IMR-90 (cell line): Measurements from ENCODE around the gene KCNC2. TPM values are rescaled to one million over a fixed set of nuclear protein-coding genes. Genes with fewer than 3 reads are reported as not detected.

Experiments
- ATAC-seq: fragments of 200-7000 bp; cut with Tn5 transposase; 2 replicates; pipeline ENCODE4 v1.9.1; 2020; ENCODE audit warnings: low read depth, mild to moderate bottlenecking, moderate library complexity
- BruUV-seq: library from RNA; stranded (reverse); fragments of 400-500 nt; replicated peaks from 2 replicates; lab custom pipeline; 2021; lab: Mats Ljungman, UMichigan
- CTCF ChIA-PET: fragments of 300-600 bp; formaldehyde crosslinking; extraction: SDS; loops from one replicate; lab custom pipeline; 2021; ENCODE audit warnings: antibody characterized with exemption; lab: Yijun Ruan, JAX
- POLR2A ChIA-PET: fragments of 300-600 bp; sonication (Branson Sonifier 250); formaldehyde crosslinking; loops from one replicate; lab custom pipeline; 2022; ENCODE audit warnings: antibody characterized with exemption; ENCODE audit not compliant: unreplicated experiment; lab: Charles Lee
- DNase-seq: peaks from one replicate; pipeline ENCODE4 v3.0.0; 2013
- H2AFZ ChIP-seq: replicated peaks from 2 replicates; pipeline ENCODE3; 2013; ENCODE audit warnings: low read length, mild to moderate bottlenecking; ENCODE audit not compliant: poor library complexity
- H2AK5ac ChIP-seq: 2 replicates; pipeline ENCODE4 v1.6.1; 2013; ENCODE audit warnings: low read depth, low read length, inconsistent platforms
- H2AK9ac ChIP-seq: replicated peaks from 2 replicates; pipeline ENCODE3; 2013; ENCODE audit warnings: mild to moderate bottlenecking, low read depth, low read length, moderate library complexity; ENCODE audit not compliant: poor library complexity
- H2BK120ac ChIP-seq: 2 replicates; pipeline ENCODE4 v1.6.1; 2013; ENCODE audit warnings: low read depth, low read length, inconsistent platforms
- H2BK15ac ChIP-seq: 3 replicates; pipeline ENCODE4 v1.6.1; 2013; ENCODE audit warnings: low read depth, low read length, inconsistent platforms
- H2BK20ac ChIP-seq: 2 replicates; pipeline ENCODE4 v1.6.1; 2013; ENCODE audit warnings: low read depth, mild to moderate bottlenecking, inconsistent platforms, low read length, moderate library complexity
- H2BK5ac ChIP-seq: 2 replicates; pipeline ENCODE4 v1.6.1; 2013; ENCODE audit warnings: mild to moderate bottlenecking, low read depth, low read length, inconsistent platforms; ENCODE audit not compliant: poor library complexity, severe bottlenecking
- H3K14ac ChIP-seq: replicated peaks from 2 replicates; pipeline ENCODE4 v1.6.1; 2013; ENCODE audit warnings: low read depth, low read length, inconsistent platforms
- H3K18ac ChIP-seq: 2 replicates; pipeline ENCODE4 v1.6.1; 2013; ENCODE audit warnings: low read depth, low read length, control low read depth
- H3K23ac ChIP-seq: 2 replicates; pipeline ENCODE4 v1.6.1; 2013; ENCODE audit warnings: low read depth, low read length, inconsistent platforms
- H3K27ac ChIP-seq: 2 replicates; pipeline ENCODE4 v1.5.1; 2013; ENCODE audit warnings: mild to moderate bottlenecking, control low read depth, low read length; ENCODE audit not compliant: insufficient read depth
- H3K27me3 ChIP-seq: 2 replicates; pipeline ENCODE4 v1.6.1; 2013; ENCODE audit warnings: low read length; ENCODE audit not compliant: control insufficient read depth, insufficient read depth
- H3K36me3 ChIP-seq: 2 replicates; pipeline ENCODE4 v1.6.1; 2013; ENCODE audit warnings: low read length, mixed read lengths; ENCODE audit not compliant: control insufficient read depth, insufficient read depth
- H3K4ac ChIP-seq: 2 replicates; pipeline ENCODE4 v1.6.1; 2013; ENCODE audit warnings: low read depth, low read length, inconsistent platforms
- H3K4me1 ChIP-seq: 2 replicates; pipeline ENCODE4 v1.6.1; 2013; ENCODE audit warnings: low read length, mixed read lengths; ENCODE audit not compliant: control insufficient read depth, insufficient read depth
- H3K4me2 ChIP-seq: 2 replicates; pipeline ENCODE4 v1.6.1; 2013; ENCODE audit warnings: low read depth, mild to moderate bottlenecking, control low read depth, low read length, moderate library complexity
- H3K4me3 ChIP-seq: 2 replicates; pipeline ENCODE4 v1.5.1; 2013; ENCODE audit warnings: low read depth, mild to moderate bottlenecking, control low read depth, low read length, moderate library complexity; ENCODE audit not compliant: insufficient read depth
- H3K56ac ChIP-seq: 2 replicates; pipeline ENCODE4 v1.6.1; 2013; ENCODE audit warnings: low read length, inconsistent platforms; ENCODE audit not compliant: insufficient read depth; ENCODE audit errors: extremely low read depth
- H3K79me1 ChIP-seq, 2 experiments: 2 replicates each; pipeline ENCODE4 v1.6.1; 2013; ENCODE audit warnings: low read length in 2 of 2, inconsistent platforms in 1 of 2, low read depth in 1 of 2
- H3K9ac ChIP-seq: 2 replicates; pipeline ENCODE4 v1.6.1; 2013; ENCODE audit warnings: low read depth, low read length, control low read depth
- H3K9me1 ChIP-seq: 2 replicates; pipeline ENCODE4 v1.6.1; 2013; ENCODE audit warnings: low read length, inconsistent platforms; ENCODE audit not compliant: insufficient read depth
- H3K9me3 ChIP-seq: 2 replicates; pipeline ENCODE4 v1.6.1; 2013; ENCODE audit warnings: low read length; ENCODE audit not compliant: control insufficient read depth, insufficient read depth
- H4K20me1 ChIP-seq: 2 replicates; pipeline ENCODE4 v1.6.1; 2013; ENCODE audit warnings: low read length, inconsistent platforms; ENCODE audit not compliant: insufficient read depth
- H4K5ac ChIP-seq: 2 replicates; pipeline ENCODE4 v1.6.1; 2013; ENCODE audit warnings: mild to moderate bottlenecking, low read depth, low read length, control low read depth
- H4K8ac ChIP-seq, 2 experiments: 2 replicates each; pipeline ENCODE4 v1.6.1; 2013; ENCODE audit warnings: low read depth in 2 of 2, low read length in 2 of 2, control low read depth in 1 of 2, inconsistent platforms in 1 of 2
- H4K91ac ChIP-seq: 2 replicates; pipeline ENCODE4 v1.6.1; 2013; ENCODE audit warnings: low read depth, low read length, inconsistent platforms; ENCODE audit not compliant: insufficient read depth
- CEBPB ChIP-seq: IDR thresholded peaks from 2 replicates; pipeline ENCODE4 v1.6.1; 2012; ENCODE audit warnings: low read depth, low read length, improper control_type of control experiment
- CHD1 ChIP-seq: IDR thresholded peaks from 2 replicates; pipeline ENCODE4 v1.6.1; 2012; ENCODE audit warnings: low read depth, low read length, improper control_type of control experiment
- CTCF ChIP-seq: conservative IDR thresholded peaks from 2 replicates; pipeline ENCODE4 v1.5.1; 2012; ENCODE audit warnings: mild to moderate bottlenecking, low read depth, low read length, improper control_type of control experiment
- ELK1 ChIP-seq: fragments of 150-350 bp; IDR thresholded peaks from 2 replicates; pipeline ENCODE4 v1.6.1; 2016; ENCODE audit warnings: low read depth, mild to moderate bottlenecking, low read length, moderate library complexity, borderline replicate concordance
- FOS ChIP-seq: fragments of 150-350 bp; IDR thresholded peaks from 2 replicates; pipeline ENCODE4 v1.6.1; 2016; ENCODE audit warnings: low read depth, low read length
- MAFK ChIP-seq: IDR thresholded peaks from 2 replicates; pipeline ENCODE4 v1.6.1; 2012; ENCODE audit warnings: low read depth, low read length, improper control_type of control experiment
- MAZ ChIP-seq: IDR thresholded peaks from 2 replicates; pipeline ENCODE4 v1.6.1; 2012; ENCODE audit warnings: low read depth, mild to moderate bottlenecking, low read length, improper control_type of control experiment, moderate library complexity, borderline replicate concordance
- MXI1 ChIP-seq: IDR thresholded peaks from 2 replicates; pipeline ENCODE4 v1.6.1; 2012; ENCODE audit warnings: low read depth, mild to moderate bottlenecking, low read length, moderate library complexity, borderline replicate concordance
- NFE2L2 ChIP-seq: fragments of 150-350 bp; IDR thresholded peaks from 2 replicates; pipeline ENCODE4 v1.6.1; 2016; ENCODE audit warnings: low read depth, mild to moderate bottlenecking, low read length
- POLR2A ChIP-seq: IDR thresholded peaks from 2 replicates; pipeline ENCODE4 v1.6.1; 2012; ENCODE audit warnings: mild to moderate bottlenecking, low read depth, low read length
- RCOR1 ChIP-seq: IDR thresholded peaks from 2 replicates; pipeline ENCODE4 v1.6.1; 2012; ENCODE audit warnings: mild to moderate bottlenecking, low read length, improper control_type of control experiment; ENCODE audit not compliant: insufficient replicate concordance
- RFX5 ChIP-seq: IDR thresholded peaks from 2 replicates; pipeline ENCODE4 v1.8.0; 2012; ENCODE audit warnings: low read depth, mild to moderate bottlenecking, low read length, moderate library complexity
- USF2 ChIP-seq: fragments of 150-350 bp; IDR thresholded peaks from 2 replicates; pipeline ENCODE4 v1.6.1; 2017; ENCODE audit warnings: mild to moderate bottlenecking, antibody characterized with exemption, low read length, low read depth
- WGBS, 2 experiments: methylation state at CpG; one replicate each; pipeline versions ENCODE4 v1.1.5 to v1.1.7; 2013; ENCODE audit warnings: missing lambda C conversion rate in 2 of 2; ENCODE audit not compliant: insufficient read length in 1 of 2; ENCODE audit errors: extremely low coverage in 2 of 2; 5-methylcytosine and 5-hydroxymethylcytosine counted together
- dilution Hi-C: fragments of 300-500 bp; cut with HindIII; formaldehyde crosslinking; loops from one replicate; pipeline ENCODE4 v1.14.3; 2018; ENCODE audit warnings: low sequenced_read_pairs; ENCODE audit not compliant: unreplicated experiment
- in situ Hi-C: fragments of 300-500 bp; cut with MboI; formaldehyde crosslinking; loops from 3 replicates; pipeline ENCODE4 v1.14.3; 2019; ENCODE audit warnings: low sequenced_read_pairs, inconsistent platforms, mixed read lengths
- intact Hi-C: fragments of 100-400 bp; cut with micrococcal nuclease; formaldehyde crosslinking; loops from 2 replicates; pipeline ENCODE4 v1.10.0; 2022
- polyA plus RNA-seq, 3 experiments: library from polyadenylated mRNA; depleted of rRNA; stranded (reverse); fragments of >200 nt; gene quantifications; 2 replicates each; pipeline ENCODE4 v1.2.3, GENCODE V29; 2012; ENCODE audit warnings: low replicate concordance in 1 of 3
- total RNA-seq: library from RNA; depleted of rRNA; stranded (reverse); fragments of >200 nt; gene quantifications from 2 replicates; pipeline ENCODE4 v1.2.3, GENCODE V29; 2012

The KCNC2 gene
- total and polyA plus RNA-seq, 2 of the 4 experiments (the other 2 are of a cell fraction) = not detected

- H3K4ac ChIP-seq = no peak overlapping the region
- DNase-seq = no peak
- no peak overlapping the region for H3K4me2 ChIP-seq
- no peaks in the 10 kb centered on the region for H3K9me3 ChIP-seq
- no peaks in the 10 kb centered on the region for H3K36me3 ChIP-seq
- no peak overlapping the region for H3K56ac ChIP-seq
- CTCF ChIA-PET = no interaction called here
- TF ChIP-seq RCOR1 = no peak
- no peak for TF ChIP-seq CHD1
- no peak for TF ChIP-seq NFE2L2
- TF ChIP-seq MAFK = no peak
- no peak for TF ChIP-seq CTCF
- TF ChIP-seq CEBPB = no peak
- TF ChIP-seq USF2 = no peak
- TF ChIP-seq MAZ = no peak
- no peak for TF ChIP-seq ELK1
- no peak for TF ChIP-seq MXI1
- no peak for TF ChIP-seq FOS
- TF ChIP-seq RFX5 = no peak
- no peak for TF ChIP-seq POLR2A
- no peaks in the 10 kb centered on the region for H4K20me1 ChIP-seq
- no peaks in the 10 kb centered on the region for H3K27me3 ChIP-seq
- no peak overlapping the region for H3K9ac ChIP-seq
- no peak overlapping the region for H3K14ac ChIP-seq
- WGBS, 2 experiments = no CpG with 5 or more reads among the region's 2 CpGs
- no peak overlapping the region for H2AK9ac ChIP-seq
- no peak overlapping the region for H3K27ac ChIP-seq
- no TSS peak for BruUV-seq
- no peak overlapping the region for H4K5ac ChIP-seq
- intact Hi-C loops = no loop called here
- no peak overlapping the region for H2AK5ac ChIP-seq
- no peak overlapping the region for H4K8ac ChIP-seq
- H3K4me3 ChIP-seq = no peak overlapping the region
- no peaks in the 10 kb centered on the region for H3K79me1 ChIP-seq
- dilution Hi-C loops = no loop called here
- H3K9me1 ChIP-seq = no peaks in the 10 kb centered on the region
- POLR2A ChIA-PET = no interaction called here
- no peak overlapping the region for H3K23ac ChIP-seq
- H4K91ac ChIP-seq = no peak overlapping the region
- no peak overlapping the region for H2BK120ac ChIP-seq
- H2BK15ac ChIP-seq = no peak overlapping the region
- H2BK20ac ChIP-seq = no peak overlapping the region
- H3K4me1 ChIP-seq = no peaks in the 10 kb centered on the region
- ATAC-seq = no peak
- no peak overlapping the region for H3K18ac ChIP-seq
- no peak overlapping the region for H2AFZ ChIP-seq
- in situ Hi-C loops = no loop called here
- no peak overlapping the region for H2BK5ac ChIP-seq
These were observed 144.2 kb downstream of the KCNC2 start for GRCh38 chr12:75065482-75065881.
